GM12864 (cell line): ENCODE results near the gene MDP1.
"Not testable (repeated sequence)": the region's sequence is repeated elsewhere in the genome, so short reads cannot be mapped to it uniquely, and the experiment has no call there.

Source experiments
- DNase-seq: peaks from one replicate; pipeline ENCODE4 v3.0.0-alpha.2; 2011; ENCODE audit warnings: low read depth
- H3K4me3 ChIP-seq: 2 replicates; pipeline ENCODE4 v1.5.1; 2011; ENCODE audit warnings: mild to moderate bottlenecking, low read depth, low read length, control low read depth
- CTCF ChIP-seq: IDR thresholded peaks from 2 replicates; pipeline ENCODE4 v1.5.1; 2011; ENCODE audit warnings: low read depth, mild to moderate bottlenecking, moderate library complexity, low read length, control low read depth, inconsistent platforms; ENCODE audit errors: missing control alignments

The MDP1 gene

DNA sequence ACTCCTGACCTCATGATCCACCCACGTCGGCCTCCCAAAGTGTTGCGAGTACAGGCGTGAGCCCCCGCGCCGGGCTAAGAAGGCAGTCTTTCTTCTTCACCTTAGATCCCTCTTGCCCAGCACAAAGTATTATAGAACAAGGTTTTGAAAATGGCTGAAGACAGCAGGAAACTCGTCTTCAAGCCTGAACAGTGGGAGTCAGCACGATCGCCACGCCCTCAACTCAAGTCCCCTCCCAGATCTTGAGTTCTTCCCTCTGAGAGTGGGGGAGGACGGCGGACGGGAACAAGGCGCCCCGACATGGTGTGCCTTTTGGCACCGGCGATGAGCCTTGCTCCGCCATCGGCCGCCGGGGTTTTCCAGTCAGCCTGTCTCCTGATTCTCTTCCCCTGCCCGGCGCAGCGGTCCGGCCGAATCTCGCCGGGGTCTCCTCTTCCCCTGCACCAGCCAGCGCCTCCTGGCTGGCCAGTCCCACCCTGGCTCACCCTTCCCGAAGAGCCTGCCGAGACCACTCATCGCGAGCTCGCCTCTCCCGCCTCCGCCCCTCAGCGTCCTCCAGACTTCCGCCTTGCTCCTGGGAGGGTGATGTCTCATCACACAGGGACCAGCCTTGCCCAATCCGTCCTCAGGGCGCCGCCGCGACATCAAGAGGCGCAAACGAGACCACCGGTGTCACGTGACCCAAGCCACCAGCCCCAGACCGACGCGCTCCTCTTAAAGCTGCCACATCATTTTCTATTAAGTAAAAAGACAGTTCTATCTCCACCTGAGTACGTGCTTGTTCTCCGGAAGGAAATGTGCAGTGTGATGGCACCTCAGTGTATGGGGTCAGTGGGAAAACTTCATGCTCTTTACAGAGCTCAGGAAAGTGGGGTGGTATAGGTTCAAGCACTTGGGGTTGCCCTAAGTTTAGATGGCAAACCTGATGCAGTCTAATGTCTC is 2.7 kb downstream of the MDP1 start, which contains the start of gene CHMP4A:
TSS of gene CHMP4A (minus strand) at position 565 of the 942 bp plus-strand sequence. CDS start at position 516, 49 bp downstream.
- TF ChIP-seq CTCF = no peak

DNA sequence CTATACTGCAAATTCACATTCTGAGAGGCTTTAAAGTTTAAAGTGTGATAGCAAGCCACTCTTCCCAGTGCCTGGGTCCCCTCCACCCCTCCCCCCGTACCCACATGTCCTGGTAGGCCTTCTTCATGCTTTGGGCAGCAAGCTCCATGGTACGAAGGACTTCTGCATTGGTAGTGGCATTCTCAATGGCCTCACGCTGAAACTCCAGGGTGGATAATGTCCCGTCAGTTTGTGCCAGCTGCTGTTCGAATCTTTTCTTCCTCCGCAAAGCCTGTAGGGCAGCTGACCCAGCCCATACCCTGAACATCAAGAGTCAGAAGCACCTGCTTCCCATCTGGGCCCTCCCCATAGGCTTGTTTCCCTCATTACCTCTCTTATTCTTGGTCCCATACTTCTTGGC is 4.6 kb downstream of the MDP1 start:
- TF ChIP-seq CTCF = no peak
- H3K4me3 ChIP-seq = no peak overlapping the region
- no peak for DNase-seq

More for the DNA sequence above, 2.7 kb downstream of the MDP1 start, which contains the start of gene CHMP4A:
- DNase-seq = peak; percentile 96
- peak within 1 kb of the TSS; percentile 86 for H3K4me3 ChIP-seq

DNA sequence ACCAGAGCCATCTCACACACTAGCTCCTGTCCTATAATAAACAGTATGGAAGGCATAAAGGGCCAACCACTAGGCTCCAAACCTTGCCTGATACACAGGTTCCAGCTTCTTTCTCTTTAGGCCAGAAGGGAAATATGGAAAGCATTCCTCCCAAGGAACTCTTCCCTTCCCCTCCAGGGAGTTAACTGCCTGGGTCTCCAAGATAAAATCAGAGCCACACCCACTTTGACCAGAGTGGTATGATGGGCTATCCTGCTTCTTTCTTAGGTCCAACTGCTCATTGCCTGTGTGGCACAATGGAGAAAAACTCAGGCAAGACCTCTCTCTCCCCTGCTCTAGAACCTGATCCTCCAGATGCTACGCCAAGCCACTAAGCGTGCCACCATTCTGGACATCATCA is 8.2 kb downstream of the MDP1 start:
- DNase-seq = no peak
- no peak overlapping the region for H3K4me3 ChIP-seq
- TF ChIP-seq CTCF = no peak

DNA sequence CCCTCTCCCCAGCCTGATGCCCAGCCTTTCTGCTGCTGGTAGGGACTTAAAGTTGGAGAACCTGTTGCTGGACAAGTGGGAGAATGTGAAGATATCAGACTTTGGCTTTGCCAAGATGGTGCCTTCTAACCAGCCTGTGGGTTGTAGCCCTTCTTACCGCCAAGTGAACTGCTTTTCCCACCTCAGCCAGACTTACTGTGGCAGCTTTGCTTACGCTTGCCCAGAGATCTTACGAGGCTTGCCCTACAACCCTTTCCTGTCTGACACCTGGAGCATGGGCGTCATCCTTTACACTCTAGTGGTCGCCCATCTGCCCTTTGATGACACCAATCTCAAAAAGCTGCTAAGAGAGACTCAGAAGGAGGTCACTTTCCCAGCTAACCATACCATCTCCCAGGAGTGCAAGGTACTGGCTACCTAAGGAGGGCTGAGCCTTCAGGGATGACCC is 8.7 kb downstream of the MDP1 start:
- H3K4me3 ChIP-seq = no peak overlapping the region
- no peak for TF ChIP-seq CTCF
- no peak for DNase-seq

GRCh38 chr14:24206260-24207103 is 9.4 kb downstream of the MDP1 start:
- no peak for DNase-seq
- H3K4me3 ChIP-seq = no peak overlapping the region
- TF ChIP-seq CTCF = no peak

DNA sequence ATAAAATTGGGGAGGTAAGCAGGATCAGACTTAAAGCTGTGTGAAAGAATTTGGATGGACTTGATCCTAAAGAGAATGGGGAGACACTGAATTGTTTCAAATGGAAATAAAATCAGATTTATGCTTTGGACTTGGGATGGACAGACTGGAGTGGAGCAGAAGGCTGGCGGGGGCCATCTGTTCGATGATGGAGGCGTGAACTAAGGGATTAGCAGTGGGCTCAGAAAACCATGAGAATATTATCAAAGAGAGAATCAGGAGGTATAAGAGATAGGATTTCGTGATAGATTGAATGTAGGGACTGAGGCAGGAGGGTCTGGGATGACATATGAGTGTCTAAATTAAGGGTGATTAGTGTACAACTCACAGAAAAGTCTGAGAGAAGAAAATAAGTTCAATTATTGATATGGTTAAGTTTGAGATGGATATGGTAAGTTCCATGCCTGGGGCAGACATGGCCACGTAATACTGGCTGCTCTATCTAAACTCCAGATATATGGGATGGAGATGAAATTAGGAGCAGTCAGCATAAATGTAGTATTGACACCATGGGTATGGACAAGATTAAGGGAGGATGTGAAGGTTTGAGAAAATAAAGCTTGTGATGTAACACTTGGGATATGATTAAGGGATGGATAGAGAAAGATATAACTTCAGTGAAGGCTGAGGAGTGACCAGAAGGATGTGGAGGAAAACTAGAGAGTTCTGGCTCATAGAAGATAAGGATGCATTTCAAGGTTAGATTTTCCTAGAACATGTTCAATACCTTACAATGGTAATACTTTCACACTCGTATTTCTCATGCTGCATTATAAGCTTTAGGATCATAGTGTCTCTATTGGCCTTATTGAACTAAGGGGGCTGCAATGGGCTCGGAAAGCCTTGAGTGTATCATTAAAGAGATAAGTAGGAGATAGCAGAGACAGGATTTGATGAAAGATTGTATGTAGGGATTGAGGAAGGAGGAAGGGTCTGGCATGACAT is 11.4 kb downstream of the MDP1 start:
- DNase-seq = no peak
- no peak overlapping the region for H3K4me3 ChIP-seq
- TF ChIP-seq CTCF = no peak

DNA sequence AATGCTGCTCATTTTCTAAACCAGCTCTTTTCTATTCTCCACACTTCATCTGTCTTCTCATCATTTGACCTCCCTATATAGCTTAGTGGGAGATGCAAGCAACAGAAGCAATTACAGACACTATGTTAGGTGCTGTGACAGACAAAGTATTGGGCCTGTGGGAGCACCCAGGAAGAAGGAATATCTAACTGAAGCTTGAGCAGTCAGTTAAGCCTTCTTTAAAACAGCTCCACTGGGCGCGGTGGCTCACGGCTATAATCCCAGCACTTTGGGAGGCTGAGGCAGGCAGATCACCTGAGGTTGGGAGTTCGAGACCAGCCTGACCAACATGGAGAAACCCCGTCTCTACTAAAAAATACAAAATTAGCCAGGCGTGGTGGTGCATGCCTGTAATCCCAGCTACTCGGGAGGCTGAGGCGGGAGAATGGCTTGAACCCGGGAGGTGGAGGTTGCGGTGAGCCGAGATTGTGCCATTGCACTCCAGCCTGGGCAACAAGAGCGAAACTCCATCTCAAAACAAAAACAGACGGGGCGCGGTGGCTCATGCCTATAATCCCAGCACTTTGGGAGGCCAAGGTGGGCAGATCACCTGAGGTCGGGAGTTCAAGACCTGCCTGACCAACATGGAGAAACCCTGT is 12.5 kb downstream of the MDP1 start:
- DNase-seq, H3K4me3 ChIP-seq: not testable (repeated sequence)

GRCh38 chr14:24202538-24202937 is 13.3 kb downstream of the MDP1 start:
- H3K4me3 ChIP-seq, DNase-seq: not testable (repeated sequence)
